Esophagus squamous epithelium (tissue), 4 donors: ENCODE measurements around the gene RERG.

ENCODE experiments used
- CTCF ChIP-seq, 6 experiments: fragments of 450-650 bp in 4 of 6; fragments of 200-600 bp in 2 of 6; sonication (generic) in 2 of 6; IDR thresholded peaks; one replicate each; pipeline ENCODE4 v1.5.1; 2016 to 2019; ENCODE audit warnings: antibody characterized with exemption in 6 of 6, mild to moderate bottlenecking in 4 of 6, moderate library complexity in 4 of 6
- POLR2A ChIP-seq, 4 donors: fragments of 450-650 bp; IDR thresholded peaks; one replicate each; pipeline ENCODE4 v1.6.1; 2017; ENCODE audit warnings: antibody characterized with exemption in 4 of 4, mild to moderate bottlenecking in 4 of 4, moderate library complexity in 3 of 4

DNA sequence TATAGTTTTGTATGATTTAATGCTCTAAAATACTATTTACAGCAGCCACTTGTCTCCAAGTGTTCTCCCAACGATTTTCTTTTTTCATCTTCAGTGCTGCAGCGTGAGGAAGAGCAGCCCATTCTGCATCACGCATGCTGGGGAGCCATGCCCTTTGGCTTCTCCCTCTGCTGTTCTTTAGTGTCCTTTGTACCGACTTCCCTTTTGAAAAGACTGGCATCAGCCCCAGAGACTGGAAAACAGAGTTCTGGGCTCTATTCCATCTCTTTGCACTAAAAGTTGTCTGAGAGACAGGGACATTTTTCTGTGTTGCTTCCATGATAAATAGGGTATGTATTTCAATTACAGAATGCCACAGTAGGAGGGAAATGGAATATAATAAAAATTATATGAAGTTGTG lies 105.1 kb downstream of the RERG start:
- TF ChIP-seq CTCF (IDR thresholded peaks at IDR 0.05) (no peak), POLR2A (IDR thresholded peaks at IDR 0.05) (no peak)
